Stimulated activated CD4-positive, alpha-beta T cell treated with anti-CD3 and anti-CD28 coated beads, Interleukin-2, amount 100 ng/mL, for 4 hours (primary cell): ENCODE measurements around the gene LPIN3.

Source experiments
- DNase-seq: peaks from one replicate; pipeline ENCODE4 v3.0.0-alpha.2; 2020; ENCODE audit warnings: low read depth

The LPIN3 gene

DNA sequence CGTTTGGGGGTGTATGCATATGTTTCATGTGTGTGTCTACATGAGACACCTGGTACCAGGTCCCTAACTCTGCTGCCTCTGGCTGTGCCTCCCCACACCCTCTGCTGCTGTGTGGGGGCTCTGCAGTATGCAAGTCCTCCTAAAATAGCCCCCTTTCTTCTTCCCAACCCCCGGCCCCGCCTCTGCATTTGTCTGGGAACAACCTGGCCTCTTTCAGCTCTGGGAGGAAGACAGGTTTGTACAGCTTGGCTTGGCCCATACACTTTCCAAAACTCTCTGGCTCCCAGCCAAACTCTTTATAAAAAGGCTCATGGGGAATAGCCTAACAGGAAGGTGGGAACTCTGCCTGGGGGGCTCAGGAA, 53.1 kb downstream of the LPIN3 start:
- no peak for DNase-seq

DNA sequence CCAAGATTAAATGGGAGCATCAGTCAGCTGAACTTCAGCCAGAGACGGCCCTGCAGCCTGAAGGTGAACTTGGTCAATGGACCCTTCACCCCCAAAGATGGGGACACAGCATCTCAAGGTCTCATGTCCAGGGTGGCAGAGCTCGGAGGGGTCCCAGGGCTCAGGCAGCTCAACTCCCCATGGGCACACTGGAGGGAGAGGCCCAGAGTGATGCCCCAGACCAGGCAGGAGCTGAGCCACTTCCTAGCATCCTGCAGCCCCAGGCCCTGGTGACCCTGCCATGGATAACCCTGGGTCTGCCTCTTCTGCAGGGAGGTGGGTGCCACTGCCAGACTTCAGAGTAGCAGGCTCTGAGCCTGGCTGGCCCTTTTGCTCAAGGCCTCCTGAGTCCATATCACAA, 53.5 kb downstream of the LPIN3 start:
- no peak for DNase-seq

DNA sequence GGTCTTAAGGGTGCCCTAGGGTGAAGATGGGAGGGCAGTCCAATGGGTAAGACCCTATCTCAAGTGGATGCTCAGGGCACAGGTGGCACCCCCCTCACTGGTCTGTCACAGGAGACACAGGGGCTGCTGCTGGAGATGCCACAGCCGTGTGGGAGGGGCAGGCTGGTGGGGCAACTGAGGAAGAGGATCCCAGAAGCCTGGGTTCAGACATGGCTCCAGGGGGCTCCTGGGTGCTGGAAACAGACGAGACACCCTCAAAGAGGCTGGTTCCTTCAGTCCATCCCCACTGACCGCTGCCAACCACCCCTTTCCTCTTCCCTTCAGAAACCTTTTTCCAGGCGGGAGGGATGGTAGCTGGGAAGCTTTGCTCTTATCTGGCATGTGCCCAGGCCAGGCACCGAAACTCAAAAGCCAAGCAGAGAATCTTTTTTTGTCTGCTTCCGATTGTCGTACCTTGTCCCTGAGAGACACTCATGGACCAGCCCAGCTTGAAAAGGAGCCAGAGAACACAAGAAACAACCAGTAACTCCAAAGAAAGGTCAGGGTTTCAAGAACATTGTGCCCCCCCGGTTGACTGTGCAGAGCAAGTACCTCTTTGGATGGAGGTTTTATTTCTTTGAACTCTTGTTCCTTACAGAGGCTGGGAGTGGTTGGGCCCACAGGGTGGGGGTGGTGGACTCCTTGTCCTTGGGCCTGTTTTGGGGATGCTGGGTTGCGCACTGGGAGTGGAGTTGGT, 54.5 kb downstream of the LPIN3 start:
- no peak for DNase-seq

DNA sequence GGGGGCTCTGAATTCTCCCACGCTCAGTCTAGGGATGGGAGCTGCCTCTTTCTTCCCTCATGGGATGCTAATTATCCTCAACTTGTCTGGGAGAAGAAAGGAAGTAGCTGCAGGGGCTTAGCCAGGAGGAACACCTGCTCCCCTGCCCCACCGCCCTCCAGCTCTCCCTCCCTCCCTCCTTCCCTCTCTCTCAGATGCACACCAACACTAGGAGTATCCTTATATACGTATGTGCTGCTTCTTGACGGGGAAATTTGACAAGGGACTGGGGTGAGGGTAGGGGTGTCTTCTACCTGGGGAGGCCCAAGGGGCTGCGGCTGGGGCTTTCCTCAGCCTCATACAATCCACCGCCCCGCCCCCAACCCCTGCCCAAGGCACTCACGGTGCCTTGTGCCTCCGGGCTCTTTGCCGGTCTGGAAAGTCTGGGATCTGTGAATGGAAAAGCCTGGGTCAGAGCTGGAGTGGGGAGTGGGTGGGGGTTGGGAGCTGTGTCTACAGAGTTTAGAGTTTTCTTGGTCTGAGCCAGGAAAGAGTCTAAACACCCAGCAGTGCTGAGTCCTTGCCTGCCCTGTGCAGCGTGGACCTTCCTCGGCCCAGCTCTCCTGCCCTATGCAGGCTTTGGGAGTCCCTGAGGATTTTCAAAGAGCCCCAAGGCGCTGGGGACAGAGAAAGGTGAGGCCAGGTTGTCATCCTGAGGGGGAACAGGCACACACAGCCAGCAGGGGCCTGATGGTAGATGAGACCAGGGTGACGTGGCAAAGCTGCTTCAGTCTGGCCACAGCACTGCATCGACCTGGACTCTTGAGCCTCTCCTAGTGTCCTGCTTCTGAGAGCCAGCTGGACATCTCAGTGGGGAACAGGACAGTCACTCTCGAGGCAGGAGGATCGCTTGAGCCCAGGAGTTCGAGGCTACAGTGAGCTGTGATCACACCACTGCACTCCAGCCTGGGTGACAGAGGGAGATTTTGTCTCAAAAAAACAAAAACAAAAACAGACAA, 55.3 kb downstream of the LPIN3 start:
- DNase-seq, result no peak

DNA sequence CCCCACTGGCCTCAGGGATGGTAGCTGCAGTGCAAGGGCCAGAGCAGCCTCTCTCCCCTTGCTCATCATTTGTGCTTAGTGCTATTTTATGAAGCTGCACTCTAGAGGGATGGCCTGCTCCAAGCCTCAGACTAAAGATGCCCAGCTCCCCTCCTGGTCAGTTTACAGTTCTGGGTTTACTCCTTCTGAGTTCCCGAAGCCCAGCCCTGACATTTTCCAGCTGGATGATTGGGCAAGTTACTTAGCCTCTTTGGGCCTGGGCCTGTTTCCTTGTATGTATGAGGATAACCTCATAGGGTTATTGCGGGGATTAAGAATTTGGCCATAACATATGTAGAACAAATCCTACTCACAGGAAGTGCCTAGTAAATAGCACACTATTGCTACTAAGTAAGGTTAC, 57.8 kb downstream of the LPIN3 start:
- DNase-seq, result no peak

DNA sequence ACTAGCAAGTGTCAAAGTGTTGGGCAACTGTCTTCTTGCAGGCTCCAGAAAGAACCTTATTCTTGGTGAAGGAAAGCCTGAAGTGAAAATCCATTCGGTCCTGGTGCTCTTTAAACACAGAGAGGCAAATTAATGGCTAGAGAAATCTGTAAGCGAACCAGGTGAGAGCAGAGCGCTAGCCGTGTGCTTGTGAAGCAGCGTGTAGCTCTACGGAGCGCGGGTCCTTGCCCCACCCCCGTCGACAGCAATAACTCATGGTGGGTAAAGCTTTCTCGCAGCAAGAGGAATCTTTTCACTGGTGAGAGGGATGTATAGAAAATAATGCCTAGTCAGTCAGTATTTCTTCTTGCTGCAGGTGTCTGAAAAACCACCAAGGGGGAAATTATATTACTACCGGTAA, 63.0 kb downstream of the LPIN3 start:
- no peak for DNase-seq

DNA sequence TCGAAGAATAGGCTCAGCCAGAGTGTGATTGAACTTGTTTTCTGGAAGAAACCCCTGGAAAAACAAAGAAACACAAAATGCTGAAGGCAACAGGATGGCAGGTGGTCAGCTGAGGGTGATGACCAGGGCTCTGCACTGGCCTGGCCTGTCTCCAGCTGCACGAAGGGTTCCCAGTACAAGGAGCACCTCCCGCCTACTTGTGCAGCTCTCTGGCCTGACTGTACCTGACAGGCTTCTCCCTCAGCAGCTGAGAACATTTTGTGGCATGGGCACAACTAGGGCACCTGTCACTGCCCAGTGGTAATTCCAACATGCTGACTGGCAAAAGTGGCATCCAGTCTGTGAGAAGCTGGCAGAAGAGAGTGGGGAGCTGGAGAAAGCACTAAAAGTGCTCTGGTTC, 64.8 kb downstream of the LPIN3 start:
- DNase-seq, result no peak

DNA sequence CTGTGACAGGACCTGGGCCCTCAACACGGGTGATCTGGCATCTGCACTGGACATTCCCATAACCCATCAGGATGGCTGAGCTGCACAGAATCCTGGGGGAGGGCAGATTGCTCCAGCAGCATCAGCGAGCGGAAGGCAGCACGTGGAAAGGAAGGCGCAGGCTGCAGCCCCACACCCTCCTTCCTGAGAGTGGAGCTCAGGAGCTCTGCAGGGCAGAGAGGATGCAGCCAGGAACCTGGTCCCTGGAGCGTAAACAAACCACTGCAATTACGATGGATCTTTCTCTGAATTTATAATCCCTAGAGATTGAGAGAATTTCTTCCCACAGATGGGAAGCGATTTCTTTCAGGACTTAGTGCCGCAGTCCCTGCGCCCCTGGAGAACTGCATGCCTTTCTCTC, 65.7 kb downstream of the LPIN3 start:
- DNase-seq, result no peak

DNA sequence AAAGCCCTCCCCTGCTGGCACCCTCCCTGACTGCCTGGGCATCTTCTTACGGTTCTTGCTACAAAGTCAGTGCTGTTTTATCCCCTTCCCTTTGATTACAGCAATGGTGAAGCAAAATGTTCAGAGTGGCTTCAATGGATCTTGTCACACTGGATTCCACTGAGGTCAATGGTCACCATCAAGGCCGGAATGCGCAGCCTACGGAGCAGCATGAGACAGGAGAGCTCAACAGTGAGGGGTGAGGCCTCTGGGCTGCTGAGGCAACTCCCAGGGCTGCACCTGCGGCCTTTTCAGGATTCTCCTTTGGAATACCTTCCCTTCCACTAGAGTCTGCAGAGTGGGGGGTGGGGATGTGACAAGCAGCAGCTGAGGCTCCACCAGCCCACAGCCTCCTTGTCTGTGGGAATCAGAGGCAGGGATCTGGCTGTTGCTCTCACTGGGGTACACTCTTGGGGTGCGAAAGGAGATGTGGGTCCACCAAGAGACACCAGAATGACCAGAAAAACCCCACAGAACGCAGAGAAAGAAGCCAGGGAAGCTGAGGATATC, 66.3 kb downstream of the LPIN3 start:
- DNase-seq, result no peak

DNA sequence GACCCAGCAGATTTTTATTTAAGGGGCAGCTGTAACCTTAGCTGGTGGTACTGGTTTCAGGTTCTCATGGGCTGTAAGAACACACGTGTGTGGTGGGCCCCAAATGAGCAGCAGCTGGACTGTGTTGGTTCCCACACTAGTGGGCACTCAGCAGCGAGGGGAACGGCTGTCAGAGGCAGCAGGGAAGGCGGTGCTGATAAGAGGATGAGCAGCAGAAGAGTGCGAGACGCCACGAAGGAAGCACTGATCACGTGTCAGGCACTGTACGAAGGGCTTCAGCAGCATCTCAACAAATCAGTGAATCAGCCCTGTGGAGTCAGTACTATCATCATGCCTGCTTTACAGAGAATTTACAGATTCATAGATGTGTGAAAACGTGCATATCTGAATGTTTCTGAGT, 67.0 kb downstream of the LPIN3 start:
- no peak for DNase-seq

DNA sequence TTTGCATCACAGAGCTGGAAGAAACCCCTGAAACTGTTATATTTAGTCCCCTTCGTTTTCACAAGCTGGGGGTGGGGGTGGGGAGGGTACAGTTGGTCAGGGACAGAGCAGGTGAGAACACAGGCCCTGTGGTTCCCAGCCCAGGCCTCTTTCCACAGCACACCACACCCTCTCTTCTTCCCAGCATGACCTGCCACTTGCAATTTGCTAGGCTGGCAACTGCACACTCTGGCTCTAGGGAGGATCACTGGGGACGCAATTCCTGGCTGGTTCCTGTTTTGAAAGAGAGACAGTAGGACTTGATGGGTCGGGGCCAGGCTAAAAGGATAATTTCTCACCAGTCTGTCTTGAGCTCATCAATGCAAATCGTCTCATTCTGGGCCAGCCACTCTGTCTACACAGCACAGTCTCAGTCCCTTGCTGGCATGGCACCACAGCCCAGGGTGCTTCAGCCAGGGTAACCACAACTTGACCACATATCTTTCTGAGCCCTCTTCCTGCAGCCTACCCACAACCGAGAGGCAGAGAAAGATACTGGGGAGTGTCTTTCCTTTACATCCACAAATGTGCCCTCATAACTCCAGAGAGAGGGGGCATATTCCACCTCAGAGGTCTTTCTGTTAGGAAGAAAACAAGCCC, 67.7 kb downstream of the LPIN3 start:
- no peak for DNase-seq

DNA sequence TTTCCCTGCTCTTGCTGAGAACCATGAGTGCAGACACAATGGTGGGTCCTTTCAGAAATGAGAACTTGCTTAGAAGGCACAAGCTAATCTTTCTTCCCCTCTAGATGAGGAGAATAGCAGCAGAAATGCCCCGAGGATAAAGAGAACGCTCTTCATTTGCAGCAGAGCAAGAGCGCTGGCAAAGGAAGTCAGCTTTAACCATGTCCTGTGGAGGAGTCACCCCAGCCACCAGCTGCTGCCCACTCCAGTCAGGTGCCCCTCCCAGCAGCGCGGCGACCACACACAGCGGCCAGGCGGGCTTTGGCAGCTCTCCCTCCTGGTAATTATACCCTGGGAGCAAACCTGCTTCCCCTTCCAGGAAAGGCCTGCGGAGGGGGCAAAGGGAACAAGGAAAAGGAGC, 68.4 kb downstream of the LPIN3 start:
- DNase-seq, result no peak
